Measurements from ENCODE around the gene PTRHD1. TPM values are rescaled to one million over a fixed set of nuclear protein-coding genes. Genes with fewer than 3 reads are reported as not detected.

PTRHD1 gene
- total RNA-seq, 2 experiments from 2014 or later = 15.3 to 15.7 TPM

DNA sequence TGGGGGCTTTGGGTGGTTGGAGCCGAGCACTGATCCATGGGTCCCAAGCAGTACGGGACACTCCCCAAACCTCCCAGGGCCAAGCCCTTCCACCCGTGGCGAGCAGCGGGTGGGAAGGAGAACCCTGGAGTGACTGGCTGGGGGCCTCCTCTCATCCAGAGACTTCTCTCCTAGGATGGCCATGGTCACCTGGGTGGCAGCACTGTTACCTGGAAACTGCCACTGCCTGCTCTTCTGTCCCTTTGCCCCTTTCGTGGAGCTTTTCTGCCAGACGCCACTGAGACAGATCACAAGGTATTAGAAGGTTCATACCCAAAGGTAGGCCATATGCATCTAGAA is 27.0 kb upstream of the PTRHD1 start:
- Histone ChIP-seq H3K4me3 (ENCODE audit: low read length) (no peak overlapping the region), H3K36me3 (ENCODE audit: insufficient read depth, low read length) (peaks cover 54% of the 10 kb centered on the region), H3K4me1 (ENCODE audit: insufficient read depth, low read length) (no peaks in the 10 kb centered on the region), H3K9me3 (ENCODE audit: control insufficient read depth in 1 of 2, insufficient read depth in 1 of 2, low read length in 2 of 2) (no peaks in the 10 kb centered on the region), H3K27me3 (ENCODE audit: control insufficient read depth in 1 of 2, insufficient read depth in 2 of 2, low read length in 2 of 2) (no peaks in the 10 kb centered on the region), H3K27ac (ENCODE audit: low read depth in 1 of 2, low read length in 2 of 2) (no peak overlapping the region)
- Mint-ChIP-seq H3K27ac (no peak overlapping the region), H3K27me3 (no peaks in the 10 kb centered on the region), H3K9me3 (no peaks in the 10 kb centered on the region), H3K36me3 (ENCODE audit: low read depth) (peaks cover 56% of the 10 kb centered on the region), H3K4me3 (no peak overlapping the region), H3K4me1 (ENCODE audit: low read depth) (no peaks in the 10 kb centered on the region)
- intact Hi-C loops (cut with DNase I, micrococcal nuclease) = loop anchor here in 1 of 2 experiments (10.0 kb wide), 1 partner anchor 225 kb away; no protein-coding TSS in a partner anchor
- ChIA-PET CTCF (no interaction called here), POLR2A (no interaction called here)
- ATAC-seq (ENCODE audit: poor library complexity) (no peak), DNase-seq (no peak)
- no peak for TF ChIP-seq CTCF (IDR thresholded peaks at IDR 0.05)

GRCh38 chr2:24819442-24820174 is 26.4 kb upstream of the PTRHD1 start:
- H3K9me3 ChIP-seq (ENCODE audit: control insufficient read depth in 1 of 2, insufficient read depth in 1 of 2, low read length in 2 of 2) = no peaks in the 10 kb centered on the region
- H3K4me1 ChIP-seq (ENCODE audit: insufficient read depth, low read length) = no peaks in the 10 kb centered on the region
- Mint-ChIP-seq H3K9me3 (no peaks in the 10 kb centered on the region), H3K36me3 (ENCODE audit: low read depth) (peaks cover 57% of the 10 kb centered on the region), H3K4me1 (ENCODE audit: low read depth) (no peaks in the 10 kb centered on the region), H3K4me3 (no peak overlapping the region), H3K27me3 (no peaks in the 10 kb centered on the region), H3K27ac (no peak overlapping the region)
- no peak for TF ChIP-seq CTCF (IDR thresholded peaks at IDR 0.05)
- peaks cover 55% of the 10 kb centered on the region for H3K36me3 ChIP-seq (ENCODE audit: insufficient read depth, low read length)
- no peak overlapping the region for H3K27ac ChIP-seq (ENCODE audit: low read depth in 1 of 2, low read length in 2 of 2)
- no peak for ATAC-seq (ENCODE audit: poor library complexity)
- H3K4me3 ChIP-seq (ENCODE audit: low read length) = no peak overlapping the region
- POLR2A ChIA-PET = no interaction called here
- CTCF ChIA-PET = no interaction called here
- no peak for DNase-seq
- no peaks in the 10 kb centered on the region for H3K27me3 ChIP-seq (ENCODE audit: control insufficient read depth in 1 of 2, insufficient read depth in 2 of 2, low read length in 2 of 2)
- intact Hi-C loops (cut with DNase I, micrococcal nuclease) = loop anchor here in 1 of 2 experiments (5.0 to 10.0 kb wide), 2 partner anchors 62 to 225 kb away; no protein-coding TSS in a partner anchor

DNA sequence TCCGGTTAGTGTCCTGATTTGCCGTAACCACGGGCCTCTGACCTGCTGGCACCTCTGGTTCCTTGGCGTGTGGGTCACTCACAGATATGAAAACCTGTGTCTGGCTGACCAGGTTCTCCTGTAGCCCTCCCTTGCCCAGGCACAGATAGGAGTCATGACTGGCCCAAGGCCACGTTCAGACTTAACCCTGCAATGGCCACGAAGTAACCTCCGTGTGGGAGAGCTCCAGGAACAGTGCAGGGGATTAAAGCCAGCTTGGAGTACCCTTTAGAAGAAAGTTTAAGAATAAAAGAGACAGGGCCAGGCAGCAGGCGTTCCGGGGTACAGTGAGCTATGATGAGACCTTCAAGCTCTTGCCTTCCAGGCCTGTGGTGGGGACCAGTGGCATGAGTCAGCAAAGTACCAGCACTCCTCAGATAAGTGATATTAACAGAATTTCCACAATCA is 25.6 kb upstream of the PTRHD1 start:
- Histone ChIP-seq H3K27me3 (ENCODE audit: control insufficient read depth in 1 of 2, insufficient read depth in 2 of 2, low read length in 2 of 2) (no peaks in the 10 kb centered on the region), H3K27ac (ENCODE audit: low read depth in 1 of 2, low read length in 2 of 2) (no peak overlapping the region), H3K4me1 (ENCODE audit: insufficient read depth, low read length) (no peaks in the 10 kb centered on the region), H3K4me3 (ENCODE audit: low read length) (no peak overlapping the region), H3K36me3 (ENCODE audit: insufficient read depth, low read length) (peaks cover 53% of the 10 kb centered on the region), H3K9me3 (ENCODE audit: control insufficient read depth in 1 of 2, insufficient read depth in 1 of 2, low read length in 2 of 2) (no peaks in the 10 kb centered on the region)
- ChIA-PET POLR2A (no interaction called here), CTCF (no interaction called here)
- no peak overlapping the region for H3K27ac Mint-ChIP-seq
- no peak for TF ChIP-seq CTCF (IDR thresholded peaks at IDR 0.05)
- ATAC-seq (ENCODE audit: poor library complexity) (no peak), DNase-seq (no peak)
- H3K9me3 Mint-ChIP-seq = no peaks in the 10 kb centered on the region
- peaks cover 66% of the 10 kb centered on the region for H3K36me3 Mint-ChIP-seq (ENCODE audit: low read depth)
- no peaks in the 10 kb centered on the region for H3K27me3 Mint-ChIP-seq
- intact Hi-C loops (cut with DNase I, micrococcal nuclease) = loop anchor here in 1 of 2 experiments (5.0 kb wide), 1 partner anchor 61 kb away; no protein-coding TSS in a partner anchor
- no peaks in the 10 kb centered on the region for H3K4me1 Mint-ChIP-seq (ENCODE audit: low read depth)
- no peak overlapping the region for H3K4me3 Mint-ChIP-seq

Data from CD4-positive, alpha-beta T cell (primary cell).